ENCODE measurements around the gene PEX16.

PEX16 gene

DNA sequence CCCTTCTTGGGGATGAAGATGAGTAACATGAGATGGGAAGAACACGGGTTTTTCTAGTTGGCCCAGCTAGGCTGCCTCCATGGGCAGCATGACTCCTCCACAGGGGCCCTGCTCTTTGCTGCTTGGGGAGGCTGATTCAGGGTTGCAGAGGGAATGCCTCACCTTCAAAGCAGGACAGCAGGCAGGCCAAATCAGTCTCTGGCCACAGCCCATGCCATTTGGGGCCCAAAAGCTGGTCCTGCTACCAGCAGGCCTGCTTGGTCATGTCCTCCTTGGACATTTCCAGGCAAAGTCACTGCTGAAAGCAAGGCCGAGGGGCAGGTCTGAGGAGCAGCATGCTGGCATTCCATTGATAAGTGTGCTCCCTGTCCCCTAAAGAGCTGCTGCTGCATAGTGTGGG is 46.0 kb downstream of the PEX16 start:
- TF ChIP-seq SPI1 (IDR thresholded peaks at IDR 0.05; ENCODE audit: low read depth, low read length) (no peak), POU2F2 (IDR thresholded peaks at IDR 0.05; ENCODE audit: low read depth, low read length) (no peak), TAF1 (IDR thresholded peaks at IDR 0.05; ENCODE audit: low read depth, low read length) (no peak), POLR2A (IDR thresholded peaks at IDR 0.05; ENCODE audit: low read depth, low read length) (no peak), POLR2AphosphoS5 (IDR thresholded peaks at IDR 0.05; ENCODE audit: low read depth, low read length) (no peak), PAX5 (IDR thresholded peaks at IDR 0.05; ENCODE audit: insufficient read depth, low read length, severe bottlenecking) (no peak)
- no peak for FAIRE-seq
- no peak for DNase-seq (ENCODE audit: insufficient read length, low spot score)

DNA sequence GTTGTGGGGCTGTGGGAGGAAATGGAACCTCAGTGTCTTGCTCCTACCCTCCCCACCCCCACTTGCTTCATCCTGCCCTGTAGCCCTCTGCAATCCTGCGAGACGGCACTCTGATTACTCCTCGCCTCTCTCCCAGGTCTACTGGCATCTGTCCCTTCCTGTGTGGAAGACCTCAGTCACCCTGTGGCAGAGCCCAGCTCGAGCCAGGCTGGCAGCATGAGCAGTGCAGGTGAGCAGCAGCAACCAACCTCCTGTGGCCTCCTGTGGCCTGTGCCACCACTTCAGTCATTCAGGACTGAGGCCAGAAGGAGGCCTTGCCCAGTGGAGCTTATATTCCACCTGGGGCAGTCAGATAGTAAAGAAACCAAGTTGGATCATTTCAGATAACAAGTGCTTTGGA is 47.0 kb downstream of the PEX16 start:
- DNase-seq (ENCODE audit: insufficient read length, low spot score) (no peak), FAIRE-seq (no peak)
- no peak for TF ChIP-seq SPI1 (IDR thresholded peaks at IDR 0.05; ENCODE audit: low read depth, low read length)

DNA sequence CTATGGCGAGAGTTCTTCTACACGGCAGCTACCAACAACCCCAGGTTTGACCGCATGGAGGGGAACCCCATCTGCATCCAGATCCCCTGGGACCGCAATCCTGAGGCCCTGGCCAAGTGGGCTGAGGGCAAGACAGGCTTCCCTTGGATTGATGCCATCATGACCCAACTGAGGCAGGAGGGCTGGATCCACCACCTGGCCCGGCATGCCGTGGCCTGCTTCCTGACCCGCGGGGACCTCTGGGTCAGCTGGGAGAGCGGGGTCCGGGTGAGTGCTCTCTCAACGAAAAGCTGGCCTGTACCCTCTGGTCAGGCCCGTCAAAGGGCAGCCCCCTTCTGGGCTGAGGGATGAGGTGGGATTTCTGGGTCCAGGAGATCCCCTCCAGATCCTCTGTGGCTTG is 48.1 kb downstream of the PEX16 start:
- TF ChIP-seq POU2F2 (IDR thresholded peaks at IDR 0.05; ENCODE audit: low read depth, low read length) (no peak), POLR2AphosphoS5 (IDR thresholded peaks at IDR 0.05; ENCODE audit: low read depth, low read length) (no peak), SPI1 (IDR thresholded peaks at IDR 0.05; ENCODE audit: low read depth, low read length) (no peak), TAF1 (IDR thresholded peaks at IDR 0.05; ENCODE audit: low read depth, low read length) (no peak), POLR2A (IDR thresholded peaks at IDR 0.05; ENCODE audit: low read depth, low read length) (no peak), PAX5 (IDR thresholded peaks at IDR 0.05; ENCODE audit: insufficient read depth, low read length, severe bottlenecking) (no peak)
- no peak for FAIRE-seq

DNA sequence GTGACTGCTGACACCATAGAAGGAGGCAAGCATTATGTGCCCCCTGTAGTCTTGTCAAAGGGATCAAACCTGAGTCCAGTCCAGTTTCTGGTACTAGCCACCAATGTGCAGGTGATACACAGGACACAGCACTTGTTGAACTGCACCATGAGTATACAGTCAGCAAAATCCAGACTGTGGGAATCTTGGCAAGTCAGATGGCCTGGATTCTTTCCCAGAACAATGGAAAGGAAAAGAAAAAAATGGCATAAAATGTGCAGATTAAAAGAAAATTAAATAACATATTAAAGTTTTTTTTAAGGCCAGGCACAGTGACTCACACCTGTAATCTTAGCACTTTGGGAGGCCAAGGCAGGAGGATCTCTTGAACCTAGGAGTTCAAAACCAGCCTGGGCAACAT is 53.6 kb downstream of the PEX16 start:
- no peak for FAIRE-seq
- TF ChIP-seq TAF1 (IDR thresholded peaks at IDR 0.05; ENCODE audit: low read depth, low read length) (no peak), SPI1 (IDR thresholded peaks at IDR 0.05; ENCODE audit: low read depth, low read length) (no peak), POLR2A (IDR thresholded peaks at IDR 0.05; ENCODE audit: low read depth, low read length) (no peak), POLR2AphosphoS5 (IDR thresholded peaks at IDR 0.05; ENCODE audit: low read depth, low read length) (no peak), POU2F2 (IDR thresholded peaks at IDR 0.05; ENCODE audit: low read depth, low read length) (no peak)

More for the DNA sequence above, 48.1 kb downstream of the PEX16 start:
- no peak for DNase-seq (ENCODE audit: insufficient read length, low spot score)

DNA sequence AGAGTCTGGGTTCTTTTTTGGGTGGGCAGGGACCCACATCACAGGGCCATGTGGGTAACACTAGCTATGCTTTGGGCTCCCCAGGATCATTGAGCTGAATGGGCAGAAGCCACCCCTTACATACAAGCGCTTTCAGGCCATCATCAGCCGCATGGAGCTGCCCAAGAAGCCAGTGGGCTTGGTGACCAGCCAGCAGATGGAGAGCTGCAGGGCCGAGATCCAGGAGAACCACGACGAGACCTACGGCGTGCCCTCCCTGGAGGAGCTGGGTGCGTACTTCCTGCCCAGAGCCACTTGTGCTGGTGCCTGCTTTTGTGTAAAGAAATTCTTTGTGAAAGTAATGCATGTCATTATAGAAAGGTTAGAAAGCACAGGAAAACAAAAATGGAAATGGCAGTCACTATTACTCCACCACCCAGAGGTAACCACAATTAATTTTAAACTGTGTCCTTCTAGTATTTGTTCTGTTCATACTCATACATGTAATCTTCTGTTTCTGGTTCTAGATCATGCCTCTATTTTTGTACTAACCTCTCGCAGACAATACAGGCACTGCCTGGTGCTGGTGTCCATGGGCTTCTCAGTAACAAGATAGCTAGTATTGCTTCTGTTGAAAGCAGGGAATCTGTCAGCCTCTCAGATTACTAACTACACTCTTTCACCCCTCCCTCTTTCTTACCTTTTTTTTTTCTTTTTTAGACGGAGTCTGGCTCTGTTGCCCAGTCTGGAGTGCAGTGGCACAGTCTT is 56.7 kb downstream of the PEX16 start:
- DNase-seq (ENCODE audit: insufficient read length, low spot score) (no peak), FAIRE-seq (no peak)
- TF ChIP-seq PAX5 (IDR thresholded peaks at IDR 0.05; ENCODE audit: insufficient read depth, low read length, severe bottlenecking) (no peak), POLR2AphosphoS5 (IDR thresholded peaks at IDR 0.05; ENCODE audit: low read depth, low read length) (no peak), TAF1 (IDR thresholded peaks at IDR 0.05; ENCODE audit: low read depth, low read length) (no peak), POU2F2 (IDR thresholded peaks at IDR 0.05; ENCODE audit: low read depth, low read length) (no peak), SPI1 (IDR thresholded peaks at IDR 0.05; ENCODE audit: low read depth, low read length) (no peak)

More for the DNA sequence above, 53.6 kb downstream of the PEX16 start:
- no peak for DNase-seq (ENCODE audit: insufficient read length, low spot score)

DNA sequence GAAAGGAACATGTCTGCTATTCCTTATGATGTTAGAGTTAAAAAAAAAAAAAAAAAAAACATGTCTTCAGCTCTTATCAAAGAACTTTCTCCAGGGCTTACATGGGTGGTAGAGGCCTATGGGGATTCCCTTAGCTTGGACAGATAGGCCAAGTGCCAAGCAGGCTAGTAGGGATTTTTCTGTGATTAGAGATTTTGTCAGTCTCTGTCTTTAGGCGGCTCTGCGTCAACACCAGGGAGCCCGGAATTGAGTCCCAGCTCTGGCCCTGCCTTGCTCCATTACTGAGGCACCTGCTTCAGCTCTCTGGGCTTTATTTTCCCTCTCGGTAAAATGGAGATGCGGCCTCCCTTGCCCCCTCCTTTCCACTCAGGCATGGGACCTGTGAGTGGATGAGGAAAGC is 57.3 kb downstream of the PEX16 start:
- FAIRE-seq (no peak), DNase-seq (ENCODE audit: insufficient read length, low spot score) (no peak)
- TF ChIP-seq TAF1 (IDR thresholded peaks at IDR 0.05; ENCODE audit: low read depth, low read length) (no peak), SPI1 (IDR thresholded peaks at IDR 0.05; ENCODE audit: low read depth, low read length) (no peak), POU2F2 (IDR thresholded peaks at IDR 0.05; ENCODE audit: low read depth, low read length) (no peak), POLR2AphosphoS5 (IDR thresholded peaks at IDR 0.05; ENCODE audit: low read depth, low read length) (no peak), PAX5 (IDR thresholded peaks at IDR 0.05; ENCODE audit: insufficient read depth, low read length, severe bottlenecking) (no peak), POLR2A (IDR thresholded peaks at IDR 0.05; ENCODE audit: low read depth, low read length) (no peak)
